Keratinocyte (primary cell): ENCODE results near the gene TNK1. TPM values are rescaled to one million over a fixed set of nuclear protein-coding genes. Genes with fewer than 3 reads are reported as not detected.

Source experiments
- DNase-seq: peaks from one replicate; pipeline ENCODE4 v3.0.0-alpha.2; 2011; ENCODE audit warnings: low read depth, missing footprints, low spot score
- FAIRE-seq: peaks from 2 replicates; lab custom pipeline; 2011; peaks lifted over from hg19 to GRCh38; lab: Jason Lieb, UNC
- H2AFZ ChIP-seq: 2 replicates; pipeline ENCODE4 v1.6.0; 2012; ENCODE audit warnings: low read length, control low read depth, inconsistent platforms; ENCODE audit not compliant: control insufficient read depth
- H3K27ac ChIP-seq: 2 replicates; pipeline ENCODE4 v1.5.1; 2011; ENCODE audit warnings: low read length; ENCODE audit not compliant: control insufficient read depth, insufficient read depth
- H3K27me3 ChIP-seq: 3 replicates; pipeline ENCODE4 v1.6.0; 2011; ENCODE audit warnings: low read length; ENCODE audit not compliant: control insufficient read depth, insufficient read depth; ENCODE audit errors: extremely low read depth
- H3K36me3 ChIP-seq, 2 experiments: 2 replicates in 1 of 2; 3 replicates in 1 of 2; pipeline ENCODE4 v1.5.1; 2011; ENCODE audit warnings: low read length in 2 of 2, mild to moderate bottlenecking in 1 of 2; ENCODE audit not compliant: control insufficient read depth in 2 of 2, insufficient read depth in 2 of 2; ENCODE audit errors: extremely low read depth in 1 of 2
- H3K4me1 ChIP-seq: 3 replicates; pipeline ENCODE4 v1.5.1; 2011; ENCODE audit warnings: low read length; ENCODE audit not compliant: control insufficient read depth, insufficient read depth; ENCODE audit errors: extremely low read depth
- H3K4me2 ChIP-seq: 3 replicates; pipeline ENCODE4 v1.6.0; 2011; ENCODE audit warnings: low read depth, low read length; ENCODE audit not compliant: control insufficient read depth, insufficient read depth; ENCODE audit errors: extremely low read depth
- H3K4me3 ChIP-seq, 3 experiments: fragments of 200-600 bp in 1 of 3; sonication (generic) in 1 of 3; 2 replicates in 2 of 3; 3 replicates in 1 of 3; pipeline ENCODE4 v1.5.1; 2011 to 2016; ENCODE audit warnings: low read length in 3 of 3, mild to moderate bottlenecking in 3 of 3, control low read depth in 2 of 3, inconsistent platforms in 1 of 3, low read depth in 1 of 3, mixed read lengths in 1 of 3, mixed run types in 1 of 3, moderate library complexity in 1 of 3; ENCODE audit not compliant: control insufficient read depth in 2 of 3, insufficient read depth in 2 of 3; ENCODE audit errors: extremely low read depth in 1 of 3
- H3K79me2 ChIP-seq: 2 replicates; pipeline ENCODE4 v1.6.0; 2012; ENCODE audit warnings: low read length; ENCODE audit not compliant: control insufficient read depth, insufficient read depth
- H3K9ac ChIP-seq: 3 replicates; pipeline ENCODE4 v1.6.0; 2011; ENCODE audit warnings: low read length; ENCODE audit not compliant: control insufficient read depth, insufficient read depth; ENCODE audit errors: extremely low read depth
- H3K9me1 ChIP-seq: 3 replicates; pipeline ENCODE4 v1.6.0; 2011; ENCODE audit warnings: low read length; ENCODE audit not compliant: control insufficient read depth, insufficient read depth; ENCODE audit errors: extremely low read depth
- H3K9me3 ChIP-seq: 2 replicates; pipeline ENCODE4 v1.5.1; 2012; ENCODE audit warnings: low read depth, low read length; ENCODE audit not compliant: control insufficient read depth
- H4K20me1 ChIP-seq: 3 replicates; pipeline ENCODE4 v1.6.0; 2011; ENCODE audit warnings: low read length; ENCODE audit not compliant: control insufficient read depth, insufficient read depth; ENCODE audit errors: extremely low read depth
- EZH2 ChIP-seq: IDR thresholded peaks from one replicate; pipeline ENCODE4 v1.6.1; 2012; ENCODE audit warnings: inconsistent platforms, mild to moderate bottlenecking, low read length, moderate library complexity
- dilution Hi-C: fragments of 300-500 bp; cut with MboI; formaldehyde crosslinking; loops from one replicate; pipeline ENCODE4 v1.7.0; 2020; ENCODE audit warnings: low sequenced_read_pairs; ENCODE audit not compliant: extremely low pct_ligation_motif_present
- polyA plus RNA-seq, 5 experiments: library from polyadenylated mRNA; depleted of rRNA in 3 of 5; stranded (reverse) in 3 of 5; stranded (forward) in 1 of 5; unstranded in 1 of 5; fragments of >200 nt; gene quantifications; 1 replicate in 1 of 5; 2 replicates in 3 of 5; 3 replicates in 1 of 5; pipeline versions ENCODE4 v1.2.1 to v1.2.3, GENCODE V29; 2011 to 2012; ENCODE audit warnings: missing spikeins in 2 of 5, low read depth in 1 of 5, low replicate concordance in 1 of 5
- TF ChIP-seq, protein P1 (sequence below), 3 experiments: IDR thresholded peaks in 1 of 3; conservative IDR thresholded peaks in 1 of 3; optimal IDR thresholded peaks in 1 of 3; 2 replicates in 2 of 3; 3 replicates in 1 of 3; pipeline versions ENCODE3 to v1.5.1; 2011; ENCODE audit warnings: low read length in 3 of 3, mild to moderate bottlenecking in 3 of 3, moderate library complexity in 2 of 3, control low read depth in 1 of 3, inconsistent platforms in 1 of 3; ENCODE audit not compliant: insufficient read depth in 2 of 3; ENCODE audit errors: extremely low read depth in 1 of 3

TNK1 gene
- polyA plus RNA-seq, 1 donor (not counting 4 experiments of a cell fraction or from before 2014, with no cell fraction given): 10.6 TPM

DNA sequence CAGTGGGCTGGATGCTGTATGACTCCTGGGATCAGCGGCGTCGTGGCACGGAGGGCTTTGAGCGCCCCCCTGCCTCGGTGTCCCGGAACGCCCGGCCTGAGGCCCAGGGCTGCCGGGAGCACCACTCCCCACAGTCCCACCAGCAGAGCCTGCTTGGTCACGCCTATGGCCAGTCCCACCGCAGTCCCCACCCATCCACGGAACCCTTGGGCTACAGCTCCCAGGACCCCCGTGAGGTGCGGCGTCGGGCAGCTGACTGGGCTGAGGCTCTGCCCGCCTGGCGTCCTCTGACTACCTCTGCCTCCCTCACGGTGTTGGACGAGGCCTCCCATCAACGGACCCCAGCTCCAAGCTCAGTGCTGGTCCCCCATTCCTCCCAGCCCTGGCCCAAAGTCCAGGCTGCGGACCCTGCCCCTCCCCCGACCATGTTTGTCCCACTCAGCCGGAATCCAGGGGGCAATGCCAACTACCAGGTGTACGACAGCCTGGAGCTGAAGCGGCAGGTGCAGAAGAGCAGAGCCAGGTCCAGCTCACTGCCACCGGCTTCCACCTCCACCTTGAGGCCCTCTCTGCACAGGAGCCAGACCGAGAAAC is 46.1 kb downstream of the TNK1 start:
- Histone ChIP-seq H3K36me3 (no peaks in the 10 kb centered on the region), H2AFZ (no peak overlapping the region), H3K27ac (no peak overlapping the region), H3K4me3 (no peak overlapping the region), H3K9ac (no peak overlapping the region), H3K4me1 (no peaks in the 10 kb centered on the region), H4K20me1 (no peaks in the 10 kb centered on the region), H3K4me2 (no peak overlapping the region), H3K9me1 (no peaks in the 10 kb centered on the region), H3K27me3 (no peaks in the 10 kb centered on the region), H3K79me2 (no peaks in the 10 kb centered on the region), H3K9me3 (no peaks in the 10 kb centered on the region)
- dilution Hi-C loops: no loop called here
- FAIRE-seq (no peak), DNase-seq (no peak)
- no peak for TF ChIP-seq EZH2
- TF ChIP-seq, protein P1, sequence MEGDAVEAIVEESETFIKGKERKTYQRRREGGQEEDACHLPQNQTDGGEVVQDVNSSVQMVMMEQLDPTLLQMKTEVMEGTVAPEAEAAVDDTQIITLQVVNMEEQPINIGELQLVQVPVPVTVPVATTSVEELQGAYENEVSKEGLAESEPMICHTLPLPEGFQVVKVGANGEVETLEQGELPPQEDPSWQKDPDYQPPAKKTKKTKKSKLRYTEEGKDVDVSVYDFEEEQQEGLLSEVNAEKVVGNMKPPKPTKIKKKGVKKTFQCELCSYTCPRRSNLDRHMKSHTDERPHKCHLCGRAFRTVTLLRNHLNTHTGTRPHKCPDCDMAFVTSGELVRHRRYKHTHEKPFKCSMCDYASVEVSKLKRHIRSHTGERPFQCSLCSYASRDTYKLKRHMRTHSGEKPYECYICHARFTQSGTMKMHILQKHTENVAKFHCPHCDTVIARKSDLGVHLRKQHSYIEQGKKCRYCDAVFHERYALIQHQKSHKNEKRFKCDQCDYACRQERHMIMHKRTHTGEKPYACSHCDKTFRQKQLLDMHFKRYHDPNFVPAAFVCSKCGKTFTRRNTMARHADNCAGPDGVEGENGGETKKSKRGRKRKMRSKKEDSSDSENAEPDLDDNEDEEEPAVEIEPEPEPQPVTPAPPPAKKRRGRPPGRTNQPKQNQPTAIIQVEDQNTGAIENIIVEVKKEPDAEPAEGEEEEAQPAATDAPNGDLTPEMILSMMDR (optimal IDR thresholded peaks at IDR 0.05 in 1 of 3, IDR thresholded peaks at IDR 0.05 in 1 of 3, conservative IDR thresholded peaks at IDR 0.05 in 1 of 3; ENCODE audit: extremely low read depth in 1 of 3, insufficient read depth in 2 of 3, low read length in 3 of 3): no peak

DNA sequence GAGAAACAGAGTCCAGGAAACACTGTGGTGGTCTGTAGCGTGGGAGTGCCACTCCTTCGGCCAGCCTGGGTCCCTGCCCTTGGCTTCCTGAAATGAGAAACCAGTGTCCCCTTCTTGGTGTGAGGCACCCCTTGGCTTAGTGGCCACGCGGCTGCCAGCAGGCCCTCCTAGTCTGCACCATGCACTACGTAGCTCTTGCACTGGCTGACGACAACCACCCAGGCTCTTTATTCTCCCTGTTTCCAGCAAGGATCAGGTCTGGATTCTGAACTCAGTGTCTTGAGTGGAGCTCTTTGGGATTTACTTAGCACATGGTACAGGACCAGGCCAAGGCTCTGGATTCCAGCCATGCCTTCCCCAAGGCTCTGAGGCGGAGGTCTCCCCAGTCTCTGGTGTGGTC is 46.7 kb downstream of the TNK1 start:
- DNase-seq (no peak), FAIRE-seq (no peak)
- no peak overlapping the region for H3K9ac ChIP-seq
- H3K27me3 ChIP-seq: no peaks in the 10 kb centered on the region
- no peaks in the 10 kb centered on the region for H3K9me1 ChIP-seq
- H3K4me2 ChIP-seq: no peak overlapping the region
- no peaks in the 10 kb centered on the region for H3K79me2 ChIP-seq
- no peak overlapping the region for H3K4me3 ChIP-seq
- H3K36me3 ChIP-seq: no peaks in the 10 kb centered on the region
- H3K27ac ChIP-seq: no peak overlapping the region
- H3K9me3 ChIP-seq: no peaks in the 10 kb centered on the region
- no peak for TF ChIP-seq EZH2
- TF ChIP-seq, protein P1 (optimal IDR thresholded peaks at IDR 0.05 in 1 of 3, IDR thresholded peaks at IDR 0.05 in 1 of 3, conservative IDR thresholded peaks at IDR 0.05 in 1 of 3; ENCODE audit: extremely low read depth in 1 of 3, insufficient read depth in 2 of 3, low read length in 3 of 3): no peak
- no peak overlapping the region for H2AFZ ChIP-seq
- H3K4me1 ChIP-seq: no peaks in the 10 kb centered on the region
- dilution Hi-C loops: no loop called here
- no peaks in the 10 kb centered on the region for H4K20me1 ChIP-seq
